Measurements from ENCODE around the gene PPP3CA.

The PPP3CA gene

GRCh38 chr4:101119141-101119540 lies 228.2 kb downstream of the PPP3CA start:
- TF ChIP-seq CTCF (IDR thresholded peaks at IDR 0.05) = no peak

GRCh38 chr4:101118617-101119016 lies 228.7 kb downstream of the PPP3CA start:
- no peak for TF ChIP-seq CTCF (IDR thresholded peaks at IDR 0.05)

- TF ChIP-seq CTCF (IDR thresholded peaks at IDR 0.05) = no peak
These were observed 231.4 kb downstream of the PPP3CA start for GRCh38 chr4:101115887-101116286.

- TF ChIP-seq CTCF (IDR thresholded peaks at IDR 0.05) = no peak
These were observed 232.4 kb downstream of the PPP3CA start for GRCh38 chr4:101114936-101115372.

- no peak for TF ChIP-seq CTCF (IDR thresholded peaks at IDR 0.05)
These were observed 242.8 kb downstream of the PPP3CA start for GRCh38 chr4:101104312-101105052.

- no peak for TF ChIP-seq CTCF (IDR thresholded peaks at IDR 0.05)
These were observed 243.8 kb downstream of the PPP3CA start for GRCh38 chr4:101103381-101104142.

GRCh38 chr4:101102114-101102742 lies 245.1 kb downstream of the PPP3CA start:
- TF ChIP-seq CTCF (IDR thresholded peaks at IDR 0.05) = no peak
